ENCODE data around the gene MARVELD2.
A peak's percentile ranks its signal among the peaks of the same experiment; 100 is the strongest.

The MARVELD2 gene

GRCh38 chr5:69484891-69485290 lies 70.0 kb downstream of the MARVELD2 start:
- no peak overlapping the region for H3K27ac ChIP-seq
- TF ChIP-seq CTCF (IDR thresholded peaks at IDR 0.05), result no peak
- no peak for TF ChIP-seq ZFX (IDR thresholded peaks at IDR 0.05; ENCODE audit: borderline replicate concordance)

- TF ChIP-seq CTCF (IDR thresholded peaks at IDR 0.05), result no peak
- TF ChIP-seq ZFX (IDR thresholded peaks at IDR 0.05; ENCODE audit: borderline replicate concordance), result no peak
- H3K27ac ChIP-seq, result no peak overlapping the region
Measured at GRCh38 chr5:69485471-69485870, 70.6 kb downstream of the MARVELD2 start.

- TF ChIP-seq ZFX (IDR thresholded peaks at IDR 0.05; ENCODE audit: borderline replicate concordance), result no peak
- TF ChIP-seq CTCF (IDR thresholded peaks at IDR 0.05), result no peak
- no peak overlapping the region for H3K27ac ChIP-seq
Measured at GRCh38 chr5:69489246-69489645, 74.3 kb downstream of the MARVELD2 start.

- H3K27ac ChIP-seq, result no peak overlapping the region
- no peak for TF ChIP-seq CTCF (IDR thresholded peaks at IDR 0.05)
- TF ChIP-seq ZFX (IDR thresholded peaks at IDR 0.05; ENCODE audit: borderline replicate concordance), result no peak
Measured at GRCh38 chr5:69491027-69491426, 76.1 kb downstream of the MARVELD2 start.

GRCh38 chr5:69491838-69492390 lies 77.0 kb downstream of the MARVELD2 start:
- TF ChIP-seq CTCF (IDR thresholded peaks at IDR 0.05), result no peak
- no peak for TF ChIP-seq ZFX (IDR thresholded peaks at IDR 0.05; ENCODE audit: borderline replicate concordance)
- H3K27ac ChIP-seq, result peak overlapping the region; percentile 90

- TF ChIP-seq CTCF (IDR thresholded peaks at IDR 0.05), result peak; percentile 23
- TF ChIP-seq ZFX (IDR thresholded peaks at IDR 0.05; ENCODE audit: borderline replicate concordance), result no peak
- H3K27ac ChIP-seq, result peak within 1 kb of the TSS; percentile 90
Measured at GRCh38 chr5:69492391-69492922, 77.5 kb downstream of the MARVELD2 start, which contains the start of gene OCLN. TSS of gene OCLN (plus strand) at chr5:69492790. CDS start at chr5:69504245, 11,455 bp downstream.

- peak overlapping the region; percentile 90 for H3K27ac ChIP-seq
- TF ChIP-seq CTCF (IDR thresholded peaks at IDR 0.05), result no peak
- TF ChIP-seq ZFX (IDR thresholded peaks at IDR 0.05; ENCODE audit: borderline replicate concordance), result no peak
Measured at GRCh38 chr5:69492923-69493395, 78.0 kb downstream of the MARVELD2 start.

Data from 22Rv1 (cell line).